ENCODE results near the gene TUSC2. TPM values are rescaled to one million over a fixed set of nuclear protein-coding genes. Genes with fewer than 3 reads are reported as not detected.

The TUSC2 gene
- total and polyA plus RNA-seq, 2 of the 13 experiments (the other 11 are each of a cell fraction or from before 2014, with no cell fraction given) = 36.7 to 39.1 TPM

- TF ChIP-seq, protein P1, sequence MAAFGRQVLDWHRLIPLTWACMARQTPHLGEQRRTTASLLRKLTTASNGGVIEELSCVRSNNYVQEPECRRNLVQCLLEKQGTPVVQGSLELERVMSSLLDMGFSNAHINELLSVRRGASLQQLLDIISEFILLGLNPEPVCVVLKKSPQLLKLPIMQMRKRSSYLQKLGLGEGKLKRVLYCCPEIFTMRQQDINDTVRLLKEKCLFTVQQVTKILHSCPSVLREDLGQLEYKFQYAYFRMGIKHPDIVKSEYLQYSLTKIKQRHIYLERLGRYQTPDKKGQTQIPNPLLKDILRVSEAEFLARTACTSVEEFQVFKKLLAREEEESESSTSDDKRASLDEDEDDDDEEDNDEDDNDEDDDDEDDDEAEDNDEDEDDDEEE (CRISPR knock-in tag; IDR thresholded peaks at IDR 0.05) = peak; percentile 91
- TF ChIP-seq, protein P2, sequence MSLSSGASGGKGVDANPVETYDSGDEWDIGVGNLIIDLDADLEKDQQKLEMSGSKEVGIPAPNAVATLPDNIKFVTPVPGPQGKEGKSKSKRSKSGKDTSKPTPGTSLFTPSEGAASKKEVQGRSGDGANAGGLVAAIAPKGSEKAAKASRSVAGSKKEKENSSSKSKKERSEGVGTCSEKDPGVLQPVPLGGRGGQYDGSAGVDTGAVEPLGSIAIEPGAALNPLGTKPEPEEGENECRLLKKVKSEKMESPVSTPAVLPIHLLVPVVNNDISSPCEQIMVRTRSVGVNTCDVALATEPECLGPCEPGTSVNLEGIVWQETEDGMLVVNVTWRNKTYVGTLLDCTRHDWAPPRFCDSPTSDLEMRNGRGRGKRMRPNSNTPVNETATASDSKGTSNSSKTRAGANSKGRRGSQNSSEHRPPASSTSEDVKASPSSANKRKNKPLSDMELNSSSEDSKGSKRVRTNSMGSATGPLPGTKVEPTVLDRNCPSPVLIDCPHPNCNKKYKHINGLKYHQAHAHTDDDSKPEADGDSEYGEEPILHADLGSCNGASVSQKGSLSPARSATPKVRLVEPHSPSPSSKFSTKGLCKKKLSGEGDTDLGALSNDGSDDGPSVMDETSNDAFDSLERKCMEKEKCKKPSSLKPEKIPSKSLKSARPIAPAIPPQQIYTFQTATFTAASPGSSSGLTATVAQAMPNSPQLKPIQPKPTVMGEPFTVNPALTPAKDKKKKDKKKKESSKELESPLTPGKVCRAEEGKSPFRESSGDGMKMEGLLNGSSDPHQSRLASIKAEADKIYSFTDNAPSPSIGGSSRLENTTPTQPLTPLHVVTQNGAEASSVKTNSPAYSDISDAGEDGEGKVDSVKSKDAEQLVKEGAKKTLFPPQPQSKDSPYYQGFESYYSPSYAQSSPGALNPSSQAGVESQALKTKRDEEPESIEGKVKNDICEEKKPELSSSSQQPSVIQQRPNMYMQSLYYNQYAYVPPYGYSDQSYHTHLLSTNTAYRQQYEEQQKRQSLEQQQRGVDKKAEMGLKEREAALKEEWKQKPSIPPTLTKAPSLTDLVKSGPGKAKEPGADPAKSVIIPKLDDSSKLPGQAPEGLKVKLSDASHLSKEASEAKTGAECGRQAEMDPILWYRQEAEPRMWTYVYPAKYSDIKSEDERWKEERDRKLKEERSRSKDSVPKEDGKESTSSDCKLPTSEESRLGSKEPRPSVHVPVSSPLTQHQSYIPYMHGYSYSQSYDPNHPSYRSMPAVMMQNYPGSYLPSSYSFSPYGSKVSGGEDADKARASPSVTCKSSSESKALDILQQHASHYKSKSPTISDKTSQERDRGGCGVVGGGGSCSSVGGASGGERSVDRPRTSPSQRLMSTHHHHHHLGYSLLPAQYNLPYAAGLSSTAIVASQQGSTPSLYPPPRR (CRISPR knock-in tag; IDR thresholded peaks at IDR 0.05; ENCODE audit: borderline replicate concordance) = peak; percentile 12; the same call in 1 of the 2 replicates
- peak; percentile 86; the same call in 1 of the 2 replicates for TF ChIP-seq ZNF431 (CRISPR knock-in tag; IDR thresholded peaks at IDR 0.05; ENCODE audit: borderline replicate concordance, low read depth)
- TF ChIP-seq JARID2 (CRISPR knock-in tag; IDR thresholded peaks at IDR 0.05; ENCODE audit: insufficient replicate concordance) = no peak
- TF ChIP-seq, protein P3, sequence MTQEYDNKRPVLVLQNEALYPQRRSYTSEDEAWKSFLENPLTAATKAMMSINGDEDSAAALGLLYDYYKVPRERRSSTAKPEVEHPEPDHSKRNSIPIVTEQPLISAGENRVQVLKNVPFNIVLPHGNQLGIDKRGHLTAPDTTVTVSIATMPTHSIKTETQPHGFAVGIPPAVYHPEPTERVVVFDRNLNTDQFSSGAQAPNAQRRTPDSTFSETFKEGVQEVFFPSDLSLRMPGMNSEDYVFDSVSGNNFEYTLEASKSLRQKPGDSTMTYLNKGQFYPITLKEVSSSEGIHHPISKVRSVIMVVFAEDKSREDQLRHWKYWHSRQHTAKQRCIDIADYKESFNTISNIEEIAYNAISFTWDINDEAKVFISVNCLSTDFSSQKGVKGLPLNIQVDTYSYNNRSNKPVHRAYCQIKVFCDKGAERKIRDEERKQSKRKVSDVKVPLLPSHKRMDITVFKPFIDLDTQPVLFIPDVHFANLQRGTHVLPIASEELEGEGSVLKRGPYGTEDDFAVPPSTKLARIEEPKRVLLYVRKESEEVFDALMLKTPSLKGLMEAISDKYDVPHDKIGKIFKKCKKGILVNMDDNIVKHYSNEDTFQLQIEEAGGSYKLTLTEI (CRISPR knock-in tag; conservative IDR thresholded peaks at IDR 0.05) = no peak; the same call in 1 of the 2 replicates
- TF ChIP-seq ZSCAN22 (CRISPR knock-in tag; IDR thresholded peaks at IDR 0.05) = no peak
- 0 out of 2 replicates have a peak, but pooled peaks have one; percentile 4 for TF ChIP-seq GPN1 (CRISPR knock-in tag; IDR thresholded peaks at IDR 0.05; ENCODE audit: borderline replicate concordance)
- TF ChIP-seq YY1 (IDR thresholded peaks at IDR 0.05; ENCODE audit: insufficient read depth, insufficient replicate concordance, low read depth, low read length) = peak; percentile 12
- TF ChIP-seq STAT5B (CRISPR knock-in tag; IDR thresholded peaks at IDR 0.05) = no peak
- peak; percentile 72; the same call in 1 of the 2 replicates for TF ChIP-seq SNAPC2 (CRISPR knock-in tag; IDR thresholded peaks at IDR 0.05)
- TF ChIP-seq NFE2L2 (IDR thresholded peaks at IDR 0.05; ENCODE audit: low read length) = no peak
- no peak for TF ChIP-seq MLXIP (CRISPR knock-in tag; IDR thresholded peaks at IDR 0.05; ENCODE audit: borderline replicate concordance)
- TF ChIP-seq ZSCAN21 (CRISPR knock-in tag; IDR thresholded peaks at IDR 0.05; ENCODE audit: borderline replicate concordance) = peak; percentile 68; the same call in 1 of the 2 replicates
- TF ChIP-seq ZNF33B (CRISPR knock-in tag; IDR thresholded peaks at IDR 0.05) = no peak; the same call in 1 of the 2 replicates
- peak; percentile 32 for TF ChIP-seq NR0B2 (CRISPR knock-in tag; IDR thresholded peaks at IDR 0.05)
- TF ChIP-seq MAZ (IDR thresholded peaks at IDR 0.05; ENCODE audit: borderline replicate concordance, low read depth, low read length) = peak; percentile 9; the same call in 1 of the 2 replicates
- peak; percentile 74 for TF ChIP-seq MAZ (CRISPR knock-in tag; IDR thresholded peaks at IDR 0.05; ENCODE audit: low read depth)
Measured at GRCh38 chr3:50337175-50337861, 9.3 kb upstream of the TUSC2 start (continued).

Data from HepG2 (cell line).